Fibroblast of mammary gland (primary cell): ENCODE results near the gene FGF14.

Experiments
- DNase-seq: peaks from one replicate; pipeline ENCODE4 v3.0.0-alpha.2; 2010; ENCODE audit warnings: low read depth
- H3K4me3 ChIP-seq: 2 replicates; pipeline ENCODE4 v1.5.1; 2011; ENCODE audit warnings: low read depth, mild to moderate bottlenecking, low read length, moderate library complexity; ENCODE audit not compliant: control insufficient read depth
- CTCF ChIP-seq: conservative IDR thresholded peaks from 2 replicates; pipeline ENCODE4 v1.5.1; 2011; ENCODE audit warnings: low read depth, low read length, inconsistent platforms; ENCODE audit not compliant: control insufficient read depth, insufficient read depth

Gene FGF14

DNA sequence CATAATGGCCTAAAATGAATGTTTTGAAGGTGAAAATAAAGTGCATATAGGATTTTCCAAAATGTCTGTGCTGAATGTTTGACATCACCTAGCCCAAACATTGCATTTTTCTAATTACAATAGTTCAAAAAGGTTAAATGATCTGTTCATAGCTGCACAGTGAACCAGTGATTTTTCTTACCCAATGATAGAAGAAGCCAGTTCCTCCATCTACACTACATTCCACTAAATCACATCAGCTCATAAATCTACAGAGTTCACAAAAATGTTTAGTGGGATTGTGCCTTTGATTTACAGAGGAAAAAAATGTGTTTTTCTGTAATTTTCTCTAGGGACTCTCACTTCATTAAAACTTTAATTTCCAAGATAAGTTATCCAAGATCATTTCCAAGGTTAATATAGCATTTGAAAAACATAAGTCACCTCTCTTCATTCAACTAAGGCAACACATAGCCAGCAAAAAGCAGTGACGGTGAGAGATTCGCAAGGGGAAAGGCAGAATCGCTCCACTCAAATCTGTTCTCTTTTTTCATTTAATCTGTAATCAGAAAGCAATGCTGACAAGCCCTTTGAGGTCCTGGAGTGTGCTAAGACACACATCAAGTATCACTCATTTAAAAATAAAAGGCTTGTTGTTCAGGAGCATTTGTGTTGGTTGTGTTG, 194.0 kb downstream of the FGF14 start:
- no peak for TF ChIP-seq CTCF
- no peak for DNase-seq
- no peak overlapping the region for H3K4me3 ChIP-seq

DNA sequence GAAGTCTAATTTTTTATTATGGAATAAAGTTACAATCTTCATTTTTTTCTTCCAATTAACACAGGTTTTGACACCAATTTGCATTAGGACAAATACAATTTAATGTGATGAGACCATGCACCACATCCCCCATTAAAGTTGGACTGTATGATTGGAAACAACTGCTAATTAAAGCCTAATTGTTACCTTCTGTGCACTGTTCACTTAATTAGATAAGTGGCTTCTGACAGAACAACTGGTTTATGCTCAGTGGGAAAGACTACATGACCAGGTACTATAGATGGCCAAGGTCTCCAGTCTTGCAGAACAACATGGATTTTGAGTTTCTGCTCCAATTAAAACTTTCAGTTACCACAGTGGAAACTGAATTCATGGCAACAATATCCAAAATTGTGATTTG, 198.1 kb downstream of the FGF14 start:
- no peak for TF ChIP-seq CTCF
- no peak overlapping the region for H3K4me3 ChIP-seq
- DNase-seq = no peak

GRCh38 chr13:102198418-102199311, 203.2 kb downstream of the FGF14 start:
- peak; percentile 73 for DNase-seq
- H3K4me3 ChIP-seq = no peak overlapping the region
- no peak for TF ChIP-seq CTCF

DNA sequence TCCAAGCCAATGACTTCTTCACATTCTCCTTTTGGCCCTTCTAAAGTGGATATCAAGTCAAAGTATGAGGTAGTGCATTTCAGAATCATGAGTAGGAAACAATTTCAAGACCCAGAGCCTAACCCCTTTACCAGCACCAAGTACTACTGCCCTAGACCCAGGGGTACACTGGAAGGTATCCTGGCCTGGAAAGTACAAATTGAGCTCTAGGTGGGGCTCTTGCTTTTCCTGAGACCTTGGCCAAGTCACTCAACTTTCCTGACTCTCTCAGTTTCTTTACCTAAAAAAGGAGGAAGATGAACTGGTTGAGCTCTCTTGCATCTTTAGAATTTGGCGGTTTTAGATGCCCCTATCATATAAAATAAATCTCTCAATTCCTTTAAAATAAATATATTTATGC, 204.7 kb downstream of the FGF14 start:
- H3K4me3 ChIP-seq = no peak overlapping the region
- DNase-seq = peak; percentile 66
- peak; percentile 67 for TF ChIP-seq CTCF

DNA sequence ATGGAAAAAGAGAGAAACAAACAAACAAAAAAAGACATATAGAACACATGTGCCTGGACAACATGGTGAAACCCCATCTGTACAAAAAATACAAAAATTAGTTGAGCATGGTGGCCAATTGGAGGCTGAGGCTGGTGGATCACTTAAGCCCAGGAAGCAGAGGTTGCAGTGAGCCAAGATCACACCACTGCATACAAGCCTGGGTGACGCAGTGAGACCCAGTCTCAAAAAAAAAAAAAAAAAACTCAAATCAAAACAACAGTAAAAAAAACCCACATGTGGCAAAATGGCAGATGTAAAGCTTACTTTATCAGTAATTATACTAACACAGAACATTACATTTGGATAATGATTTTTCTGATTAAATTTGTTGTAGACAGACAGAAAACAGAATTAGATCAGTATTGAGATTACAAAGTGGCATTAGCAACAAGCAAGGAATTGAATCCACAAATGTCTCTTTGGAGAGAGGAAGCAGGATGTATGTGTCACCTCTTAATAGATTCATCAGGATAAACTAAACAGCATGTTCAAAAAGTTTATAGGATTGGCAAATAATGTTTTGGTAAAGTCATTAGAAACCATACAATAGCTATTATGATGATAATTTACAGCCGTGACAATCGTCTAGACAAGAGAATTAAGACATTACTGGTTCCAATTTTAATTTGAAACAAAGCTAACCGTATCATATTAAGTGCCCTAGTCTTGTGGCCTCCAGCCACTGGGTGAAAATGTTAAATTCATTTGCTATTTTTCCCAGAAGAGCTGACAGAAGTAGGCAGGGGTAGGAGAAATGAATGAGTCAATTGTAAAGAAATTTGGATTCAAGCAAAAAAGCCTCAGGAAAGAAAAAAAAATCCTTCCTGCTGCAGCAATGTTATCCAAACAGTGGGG, 206.0 kb downstream of the FGF14 start:
- H3K4me3 ChIP-seq = no peak overlapping the region
- no peak for TF ChIP-seq CTCF
- DNase-seq = peak; percentile 79

GRCh38 chr13:102192858-102193257, 209.0 kb downstream of the FGF14 start:
- no peak overlapping the region for H3K4me3 ChIP-seq
- DNase-seq = no peak
- TF ChIP-seq CTCF = no peak
